HCT116 (cell line): Measurements from ENCODE around the gene PNRC2. TPM values are rescaled to one million over a fixed set of nuclear protein-coding genes. Genes with fewer than 3 reads are reported as not detected.
"Not testable (repeated sequence)": the region's sequence is repeated elsewhere in the genome, so short reads cannot be mapped to it uniquely, and the experiment has no call there.

Experiments
- ATAC-seq: fragments of 200-7000 bp; cut with Tn5 transposase; 2 replicates; pipeline ENCODE4 v1.9.1; 2020; ENCODE audit warnings: mild to moderate bottlenecking, moderate library complexity
- BruUV-seq: library from RNA; stranded (reverse); fragments of 400-500 nt; replicated peaks from 2 replicates; lab custom pipeline; 2021; lab: Mats Ljungman, UMichigan
- CTCF ChIA-PET: fragments of 300-600 bp; sonication (Branson Sonifier 250); formaldehyde crosslinking; loops from one replicate; lab custom pipeline; 2021; ENCODE audit warnings: antibody characterized with exemption; lab: Charles Lee
- POLR2A ChIA-PET: fragments of 300-600, 350-600 bp; sonication (Branson Sonifier 250); formaldehyde crosslinking; loops from one replicate; lab custom pipeline; 2021; ENCODE audit warnings: antibody characterized with exemption; lab: Charles Lee
- RAD21 ChIA-PET, 2 experiments: fragments of 300-600 bp; sonication (Branson Sonifier 250); formaldehyde crosslinking; loops; one replicate each; lab custom pipeline; 2023; ENCODE audit warnings: low total read pairs in 2 of 2; ENCODE audit not compliant: uncharacterized antibody in 2 of 2, unreplicated experiment in 2 of 2, low non-redundant PET in 1 of 2; lab: Charles Lee
- DNase-seq: peaks from one replicate; pipeline ENCODE4 v3.0.0-alpha.2; 2010; ENCODE audit warnings: low read depth, low spot score
- H2AFZ ChIP-seq: fragments of 200-600 bp; shearing (Covaris generic), sonication (generic); 2 replicates; pipeline ENCODE4 v1.6.1; 2017; ENCODE audit warnings: low read depth, mixed run types, mixed read lengths, antibody characterized with exemption, low read length; ENCODE audit not compliant: poor library complexity, severe bottlenecking
- H3K27ac ChIP-seq: 2 replicates; pipeline ENCODE4 v1.5.1; 2012; ENCODE audit warnings: low read depth, low read length
- H3K27me3 ChIP-seq: fragments of 200-600 bp; sonication (generic); 2 replicates; pipeline ENCODE4 v1.6.1; 2016; ENCODE audit warnings: mixed run types, low read length, mixed read lengths; ENCODE audit not compliant: insufficient read depth
- H3K36me3 ChIP-seq, 2 experiments: fragments of 200-500 bp in 1 of 2; fragments of 200-600 bp in 1 of 2; sonication (Bioruptor generic) in 1 of 2; sonication (generic) in 1 of 2; 2 replicates each; pipeline versions ENCODE4 v1.5.1 to v1.6.1; 2014 to 2016; ENCODE audit warnings: low read length in 2 of 2, inconsistent platforms in 1 of 2, mixed read lengths in 1 of 2, mixed run types in 1 of 2; ENCODE audit not compliant: insufficient read depth in 2 of 2, control insufficient read depth in 1 of 2
- H3K4me1 ChIP-seq, 2 experiments: fragments of 200-600 bp in 1 of 2; sonication (generic) in 1 of 2; 2 replicates each; pipeline versions ENCODE4 v1.5.1 to v1.6.1; 2012 to 2017; ENCODE audit warnings: low read length in 2 of 2, inconsistent platforms in 1 of 2, mild to moderate bottlenecking in 1 of 2, mixed read lengths in 1 of 2, mixed run types in 1 of 2, moderate library complexity in 1 of 2; ENCODE audit not compliant: insufficient read depth in 2 of 2, control insufficient read depth in 1 of 2
- H3K4me2 ChIP-seq: fragments of 200-600 bp; sonication (generic); 2 replicates; pipeline ENCODE4 v1.6.1; 2017; ENCODE audit warnings: mixed run types, low read length, mixed read lengths
- H3K4me3 ChIP-seq, 2 experiments: fragments of 200-600 bp in 1 of 2; sonication (generic) in 1 of 2; replicated peaks in 1 of 2; 2 replicates each; pipeline ENCODE4 v1.5.1; 2011 to 2016; ENCODE audit warnings: low read length in 2 of 2, control low read depth in 1 of 2, low read depth in 1 of 2, mild to moderate bottlenecking in 1 of 2, mixed read lengths in 1 of 2, mixed run types in 1 of 2
- H3K79me2 ChIP-seq: fragments of 200-600 bp; sonication (generic); 2 replicates; pipeline ENCODE4 v1.6.1; 2017; ENCODE audit warnings: mild to moderate bottlenecking, mixed run types, low read length, moderate library complexity, mixed read lengths; ENCODE audit not compliant: insufficient read depth
- H3K9ac ChIP-seq: fragments of 200-600 bp; sonication (generic); 2 replicates; pipeline ENCODE4 v1.6.1; 2016; ENCODE audit warnings: low read length, mixed read lengths
- H3K9me2 ChIP-seq: fragments of 200-600 bp; sonication (generic), shearing (Covaris generic); 2 replicates; pipeline ENCODE4 v1.6.1; 2017; ENCODE audit warnings: mixed run types, mild to moderate bottlenecking, moderate library complexity; ENCODE audit not compliant: insufficient read depth
- H3K9me3 ChIP-seq, 2 experiments: fragments of 200-500 bp in 1 of 2; fragments of 200-600 bp in 1 of 2; sonication (Bioruptor generic) in 1 of 2; sonication (generic) in 1 of 2; 2 replicates each; pipeline ENCODE4 v1.6.1; 2014 to 2017; ENCODE audit warnings: low read length in 2 of 2, mixed read lengths in 2 of 2, inconsistent platforms in 1 of 2, low read depth in 1 of 2, mild to moderate bottlenecking in 1 of 2, mixed run types in 1 of 2, moderate library complexity in 1 of 2; ENCODE audit not compliant: control insufficient read depth in 1 of 2, insufficient read depth in 1 of 2
- H4K20me1 ChIP-seq: fragments of 200-600 bp; sonication (generic), shearing (Covaris generic); 2 replicates; pipeline ENCODE4 v1.6.1; 2017; ENCODE audit warnings: mixed run types, mild to moderate bottlenecking, moderate library complexity; ENCODE audit not compliant: insufficient read depth
- EGR1 ChIP-seq: IDR thresholded peaks from 2 replicates; pipeline ENCODE4 v1.6.1; 2012; ENCODE audit warnings: low read depth
- ELF1 ChIP-seq: IDR thresholded peaks from 2 replicates; pipeline ENCODE4 v1.6.1; 2012; ENCODE audit warnings: low read depth, borderline replicate concordance
- EZH2 ChIP-seq: fragments of 200-600 bp; sonication (generic); IDR thresholded peaks from 2 replicates; pipeline ENCODE4 v1.6.1; 2017; ENCODE audit warnings: antibody characterized with exemption, mixed run types
- EZH2phosphoT487 ChIP-seq: fragments of 200-600 bp; IDR thresholded peaks from 2 replicates; pipeline ENCODE4 v1.6.1; 2018; ENCODE audit warnings: antibody characterized with exemption, borderline replicate concordance
- POLR2AphosphoS5 ChIP-seq: IDR thresholded peaks from 2 replicates; pipeline ENCODE4 v1.6.1; 2011; ENCODE audit warnings: mild to moderate bottlenecking, low read depth, low read length, moderate library complexity
- RAD21 ChIP-seq: IDR thresholded peaks from 2 replicates; pipeline ENCODE4 v1.6.1; 2012; ENCODE audit warnings: low read depth, mild to moderate bottlenecking
- REST ChIP-seq: IDR thresholded peaks from 2 replicates; pipeline ENCODE4 v1.6.1; 2012; ENCODE audit warnings: low read depth
- SRF ChIP-seq: IDR thresholded peaks from 2 replicates; pipeline ENCODE4 v1.6.1; 2012; ENCODE audit warnings: low read depth
- YY1 ChIP-seq: IDR thresholded peaks from 2 replicates; pipeline ENCODE4 v1.6.1; 2011; ENCODE audit warnings: low read length, low read depth, moderate library complexity, mild to moderate bottlenecking; ENCODE audit not compliant: insufficient replicate concordance; ENCODE audit errors: extremely low read depth
- ZBTB33 ChIP-seq: IDR thresholded peaks from 2 replicates; pipeline ENCODE4 v1.6.1; 2011; ENCODE audit warnings: mild to moderate bottlenecking, low read length, moderate library complexity; ENCODE audit not compliant: insufficient replicate concordance; ENCODE audit errors: extremely low read depth
- intact Hi-C: fragments of 100-400 bp; cut with micrococcal nuclease; formaldehyde crosslinking; loops from 2 replicates; pipeline ENCODE4 v1.10.0; 2022
- total RNA-seq: library from RNA; stranded (reverse); gene quantifications from one replicate; pipeline ENCODE4 v1.2.1, GENCODE V29; 2021; ENCODE audit not compliant: unreplicated experiment

Gene PNRC2
- total RNA-seq, 1 experiment from 2014 or later = 92.1 TPM

GRCh38 chr1:23987038-23987437 lies 27.4 kb downstream of the PNRC2 start:
- intact Hi-C loops, H3K36me3 ChIP-seq, H3K27me3 ChIP-seq, POLR2A ChIA-PET, RAD21 ChIA-PET, H3K4me3 ChIP-seq, H3K27ac ChIP-seq, H3K4me1 ChIP-seq, H3K9ac ChIP-seq, H4K20me1 ChIP-seq, DNase-seq, H3K79me2 ChIP-seq, H3K4me2 ChIP-seq, H3K9me2 ChIP-seq, ATAC-seq, BruUV-seq, H2AFZ ChIP-seq, H3K9me3 ChIP-seq: not testable (repeated sequence)
- CTCF ChIA-PET = interaction anchor here (1.4 kb wide), 1 partner anchor 406 kb away, joined by 3 read pairs; no protein-coding TSS in a partner anchor

DNA sequence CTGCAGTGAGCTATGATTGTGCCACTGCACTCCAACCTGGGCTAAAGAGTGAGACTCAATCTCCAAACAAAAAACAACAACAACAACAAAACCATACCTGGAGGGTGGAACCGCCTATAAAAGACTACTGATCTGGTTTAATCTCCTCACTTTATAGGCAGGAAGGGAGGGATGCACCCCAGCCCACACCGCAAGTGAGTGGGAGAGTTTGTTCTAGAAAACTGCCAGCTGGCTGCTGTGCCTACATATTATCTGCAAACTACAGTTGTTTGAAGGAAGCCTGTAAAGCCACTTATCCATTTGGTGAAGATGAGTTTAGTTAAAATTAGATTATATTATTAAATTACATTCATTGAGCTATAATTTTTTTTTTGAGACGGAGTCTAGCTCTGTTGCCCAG lies 29.6 kb downstream of the PNRC2 start:
- Histone ChIP-seq H4K20me1 (no peaks in the 10 kb centered on the region), H3K9me2 (no peaks in the 10 kb centered on the region), H3K4me3 (no peak overlapping the region), H3K9me3 (no peaks in the 10 kb centered on the region), H3K4me2 (no peak overlapping the region), H3K27me3 (no peaks in the 10 kb centered on the region), H3K4me1 (no peaks in the 10 kb centered on the region; a peak in 1 of 4 replicates), H3K36me3 (no peaks in the 10 kb centered on the region), H3K27ac (no peak overlapping the region), H3K79me2 (no peaks in the 10 kb centered on the region), H3K9ac (no peak overlapping the region), H2AFZ (no peak overlapping the region)
- intact Hi-C loops = no loop called here
- CTCF ChIA-PET = interaction anchor here (1.5 kb wide), 1 partner anchor 161 kb away, joined by 4 read pairs; no protein-coding TSS in a partner anchor
- ATAC-seq (no peak), DNase-seq (no peak)
- RAD21 ChIA-PET = no interaction called here
- no TSS peak for BruUV-seq
- no peak for TF ChIP-seq EZH2
- TF ChIP-seq YY1 = no peak
- TF ChIP-seq EGR1 = no peak
- TF ChIP-seq REST = no peak
- no peak for TF ChIP-seq POLR2AphosphoS5
- TF ChIP-seq ZBTB33 = no peak
- TF ChIP-seq RAD21 = no peak
- no peak for TF ChIP-seq EZH2phosphoT487
- no peak for TF ChIP-seq ELF1
- TF ChIP-seq SRF = no peak
- POLR2A ChIA-PET = no interaction called here
